ENCODE data around the gene FOXF2.

DNA sequence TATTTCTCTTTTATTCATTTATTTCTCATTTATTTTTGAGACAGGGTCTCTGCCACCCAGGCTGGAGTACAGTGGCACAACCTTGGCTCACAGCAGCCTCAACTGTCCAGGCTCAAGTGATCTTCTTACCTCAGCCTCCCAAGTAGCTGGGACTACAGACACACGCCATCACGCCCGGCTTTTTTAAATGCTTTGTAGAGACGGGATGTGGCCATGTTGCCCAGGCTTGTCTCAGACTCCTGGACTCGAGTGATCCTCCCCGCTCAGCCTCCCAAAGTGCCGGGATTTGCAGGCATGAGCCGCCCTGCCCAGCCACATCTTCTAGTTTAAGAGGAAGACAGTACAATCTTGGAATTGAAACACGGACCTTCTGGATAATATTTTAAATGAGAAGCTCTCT is 21.6 kb upstream of the FOXF2 start:
- TF ChIP-seq CTCF (IDR thresholded peaks at IDR 0.05; ENCODE audit: extremely low read depth in 1 of 2, insufficient read depth in 1 of 2, low read depth in 1 of 2, low read length in 2 of 2) (no peak), POLR2A (IDR thresholded peaks at IDR 0.05; ENCODE audit: low read depth, low read length) (no peak), POLR2AphosphoS5 (IDR thresholded peaks at IDR 0.05; ENCODE audit: insufficient read depth, low read depth, low read length) (no peak)
